Right lobe of liver (tissue), 6 donors: Measurements from ENCODE around the gene ZNF609. TPM values are rescaled to one million over a fixed set of nuclear protein-coding genes. Genes with fewer than 3 reads are reported as not detected.

Experiments used
- ATAC-seq, 4 donors: fragments of 200-7000 bp; cut with Tn5 transposase; one replicate each; pipeline ENCODE4 v1.9.1; 2020; ENCODE audit warnings: mild to moderate bottlenecking in 4 of 4, moderate library complexity in 4 of 4
- DNase-seq, 3 donors: peaks; one replicate each; pipeline ENCODE4 v3.0.0-alpha.2; 2020
- H3K27ac ChIP-seq, 3 donors: fragments of 200-600 bp; one replicate each; pipeline ENCODE4 v1.8.0; 2022
- H3K27me3 ChIP-seq, 2 donors: fragments of 200-600 bp; one replicate each; pipeline ENCODE4 v1.8.0; 2022
- H3K36me3 ChIP-seq, 4 donors: fragments of 200-600 bp; sonication (generic) in 1 of 4; one replicate each; pipeline versions ENCODE4 v1.5.1 to v1.8.0; 2017 to 2022; ENCODE audit warnings: control low read depth in 1 of 4
- H3K4me1 ChIP-seq, 4 donors: fragments of 200-600 bp; sonication (generic) in 1 of 4; one replicate each; pipeline versions ENCODE4 v1.5.1 to v1.8.0; 2017 to 2022; ENCODE audit warnings: control low read depth in 1 of 4
- H3K4me3 ChIP-seq, 3 donors: fragments of 200-600 bp; one replicate each; pipeline ENCODE4 v1.8.0; 2022
- H3K9me3 ChIP-seq, 4 donors: fragments of 200-600 bp; sonication (generic) in 1 of 4; one replicate each; pipeline versions ENCODE4 v1.5.1 to v1.8.0; 2017 to 2022; ENCODE audit warnings: control low read depth in 1 of 4
- CTCF ChIP-seq, 4 donors: fragments of 200-600 bp in 3 of 4; fragments of 450-650 bp in 1 of 4; IDR thresholded peaks; one replicate each; pipeline versions ENCODE4 v1.5.1 to v1.8.0; 2016 to 2022; ENCODE audit warnings: antibody characterized with exemption in 4 of 4, mild to moderate bottlenecking in 2 of 4
- POLR2A ChIP-seq: fragments of 450-650 bp; IDR thresholded peaks from one replicate; pipeline ENCODE4 v1.6.1; 2017; ENCODE audit warnings: antibody characterized with exemption, mild to moderate bottlenecking
- WGBS: methylation state at CpG from one replicate; pipeline ENCODE4 v1.1.6; 2018; ENCODE audit warnings: low coverage, low lambda C conversion rate; ENCODE audit not compliant: insufficient coverage; ENCODE audit errors: missing lambda C conversion rate; 5-methylcytosine and 5-hydroxymethylcytosine counted together
- intact Hi-C, 2 donors: fragments of 100-400 bp; cut with DNase I; formaldehyde crosslinking; loops; one replicate each; pipeline versions ENCODE4 v1.11.2 to v1.14.1; 2022
- total RNA-seq, 6 experiments: library from RNA; depleted of rRNA in 2 of 6; stranded (reverse); fragments of >200 nt in 2 of 6; fragmentation: NEBNext Ultra II Directional in 3 of 6; extraction: Animal tissue kit (Norgen Biotek cat#: 25700) in 3 of 6; gene quantifications; one replicate each; pipeline versions ENCODE4 v1.1.0 to v1.2.4, GENCODE V29; 2016 to 2023
- donor health status: DM: no; HTN: yes; CAD: no.
- donor health status: DM: no; HTN: no; CAD: no.
- donor health status: DM: no; HTN: no; CAD: no.
- donor health status: DM: no; HTN: yes; CAD: no.
- donor health status: DM: no; HTN: yes; CAD: no.

ZNF609 gene
- total RNA-seq, 6 experiments from 2014 or later: 10.7 to 16.1 (median 13.5) TPM

- Histone ChIP-seq H3K9me3 (no peaks in the 10 kb centered on the region), H3K4me3 (no peak overlapping the region), H3K36me3 (no peaks in the 10 kb centered on the region), H3K27me3 (no peaks in the 10 kb centered on the region), H3K27ac (no peak overlapping the region), H3K4me1 (peaks cover 0 to 17% (median 0%) of the 10 kb centered on the region in 4 donors)
- no peak for TF ChIP-seq CTCF (IDR thresholded peaks at IDR 0.05)
- TF ChIP-seq POLR2A: no peak
- no peak for DNase-seq
- 34% methylated on average over 7 of the region's 7 CpGs for WGBS
- ATAC-seq: peak; percentile 50 to 72 (median 70)
- intact Hi-C loops: no loop called here
Measured at GRCh38 chr15:64610257-64610919, 150.0 kb downstream of the ZNF609 start.

GRCh38 chr15:64611085-64611725 is 150.8 kb downstream of the ZNF609 start:
- TF ChIP-seq CTCF (IDR thresholded peaks at IDR 0.05): no peak
- TF ChIP-seq POLR2A: no peak
- no peaks in the 10 kb centered on the region for H3K27me3 ChIP-seq
- H3K9me3 ChIP-seq: no peaks in the 10 kb centered on the region
- DNase-seq (no peak), ATAC-seq (peak in 1 of 4 donors; percentile 30)
- H3K27ac ChIP-seq: no peak overlapping the region
- H3K4me1 ChIP-seq: peaks cover 0 to 17% (median 0%) of the 10 kb centered on the region in 4 donors
- H3K36me3 ChIP-seq: no peaks in the 10 kb centered on the region
- intact Hi-C loops: no loop called here
- no peak overlapping the region for H3K4me3 ChIP-seq

- 84% methylated on average over 5 of the region's 5 CpGs for WGBS
- Histone ChIP-seq H3K9me3 (no peaks in the 10 kb centered on the region), H3K4me3 (no peak overlapping the region), H3K4me1 (peaks cover 0 to 23% (median 0%) of the 10 kb centered on the region in 4 donors), H3K36me3 (no peaks in the 10 kb centered on the region), H3K27me3 (no peaks in the 10 kb centered on the region), H3K27ac (no peak overlapping the region)
- no peak for TF ChIP-seq CTCF (IDR thresholded peaks at IDR 0.05)
- TF ChIP-seq POLR2A: no peak
- no peak for ATAC-seq
- no peak for DNase-seq
- intact Hi-C loops: no loop called here
Measured at GRCh38 chr15:64614519-64614918, 154.1 kb downstream of the ZNF609 start.

GRCh38 chr15:64617727-64618126 is 157.3 kb downstream of the ZNF609 start:
- no peak overlapping the region for H3K4me3 ChIP-seq
- no peaks in the 10 kb centered on the region for H3K27me3 ChIP-seq
- H3K9me3 ChIP-seq: no peaks in the 10 kb centered on the region
- H3K36me3 ChIP-seq: no peaks in the 10 kb centered on the region
- TF ChIP-seq POLR2A: no peak
- no peak for TF ChIP-seq CTCF (IDR thresholded peaks at IDR 0.05)
- peaks cover 0 to 14% (median 0%) of the 10 kb centered on the region in 4 donors for H3K4me1 ChIP-seq
- intact Hi-C loops: no loop called here
- no peak overlapping the region for H3K27ac ChIP-seq
- ATAC-seq: no peak
- DNase-seq: no peak
- WGBS: 100% methylated on average over 1 of the region's 1 CpG
